ENCODE measurements around the gene SLC45A2.

The SLC45A2 gene

DNA sequence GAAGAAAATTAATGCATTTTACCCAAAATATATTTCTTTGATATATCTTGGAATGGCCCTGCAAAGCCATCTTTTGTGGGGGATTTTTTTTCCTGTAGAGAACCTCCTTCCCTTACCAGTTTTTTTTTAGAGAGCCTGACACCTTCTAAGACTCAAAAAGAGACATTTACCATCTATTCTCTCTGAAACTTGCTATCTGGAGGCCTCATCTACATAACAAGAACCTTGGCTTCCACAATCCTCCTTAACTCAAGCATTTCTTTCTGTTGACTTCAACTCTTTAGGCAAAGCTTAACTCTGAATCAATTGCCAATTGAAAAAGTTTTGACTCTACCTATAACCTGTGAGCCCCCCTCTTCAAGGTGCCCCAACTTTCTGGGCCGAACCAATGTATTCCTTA lies 6.2 kb downstream of the SLC45A2 start:
- TF ChIP-seq, protein P1, sequence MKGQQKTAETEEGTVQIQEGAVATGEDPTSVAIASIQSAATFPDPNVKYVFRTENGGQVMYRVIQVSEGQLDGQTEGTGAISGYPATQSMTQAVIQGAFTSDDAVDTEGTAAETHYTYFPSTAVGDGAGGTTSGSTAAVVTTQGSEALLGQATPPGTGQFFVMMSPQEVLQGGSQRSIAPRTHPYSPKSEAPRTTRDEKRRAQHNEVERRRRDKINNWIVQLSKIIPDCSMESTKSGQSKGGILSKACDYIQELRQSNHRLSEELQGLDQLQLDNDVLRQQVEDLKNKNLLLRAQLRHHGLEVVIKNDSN (IDR thresholded peaks at IDR 0.05) = no peak
- TF ChIP-seq CEBPB (IDR thresholded peaks at IDR 0.05) (no peak), TCF12 (IDR thresholded peaks at IDR 0.05; ENCODE audit: low read depth) (no peak), EGR1 (IDR thresholded peaks at IDR 0.05) (no peak), ZBTB7A (IDR thresholded peaks at IDR 0.05; ENCODE audit: low read depth) (no peak), YY1 (IDR thresholded peaks at IDR 0.05; ENCODE audit: low read depth) (no peak), TAF1 (IDR thresholded peaks at IDR 0.05; ENCODE audit: low read depth) (no peak), FOXM1 (IDR thresholded peaks at IDR 0.05; ENCODE audit: borderline replicate concordance, low read depth) (no peak), RAD21 (IDR thresholded peaks at IDR 0.05; ENCODE audit: low read depth) (no peak), NFIC (IDR thresholded peaks at IDR 0.05) (no peak), EP300 (IDR thresholded peaks at IDR 0.05; ENCODE audit: borderline replicate concordance) (no peak), CREB1 (IDR thresholded peaks at IDR 0.05; ENCODE audit: low read depth) (no peak), TEAD4 (IDR thresholded peaks at IDR 0.05) (no peak)
- TF ChIP-seq, protein P2, sequence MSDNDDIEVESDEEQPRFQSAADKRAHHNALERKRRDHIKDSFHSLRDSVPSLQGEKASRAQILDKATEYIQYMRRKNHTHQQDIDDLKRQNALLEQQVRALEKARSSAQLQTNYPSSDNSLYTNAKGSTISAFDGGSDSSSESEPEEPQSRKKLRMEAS (IDR thresholded peaks at IDR 0.05) = no peak
- TF ChIP-seq, protein P3, sequence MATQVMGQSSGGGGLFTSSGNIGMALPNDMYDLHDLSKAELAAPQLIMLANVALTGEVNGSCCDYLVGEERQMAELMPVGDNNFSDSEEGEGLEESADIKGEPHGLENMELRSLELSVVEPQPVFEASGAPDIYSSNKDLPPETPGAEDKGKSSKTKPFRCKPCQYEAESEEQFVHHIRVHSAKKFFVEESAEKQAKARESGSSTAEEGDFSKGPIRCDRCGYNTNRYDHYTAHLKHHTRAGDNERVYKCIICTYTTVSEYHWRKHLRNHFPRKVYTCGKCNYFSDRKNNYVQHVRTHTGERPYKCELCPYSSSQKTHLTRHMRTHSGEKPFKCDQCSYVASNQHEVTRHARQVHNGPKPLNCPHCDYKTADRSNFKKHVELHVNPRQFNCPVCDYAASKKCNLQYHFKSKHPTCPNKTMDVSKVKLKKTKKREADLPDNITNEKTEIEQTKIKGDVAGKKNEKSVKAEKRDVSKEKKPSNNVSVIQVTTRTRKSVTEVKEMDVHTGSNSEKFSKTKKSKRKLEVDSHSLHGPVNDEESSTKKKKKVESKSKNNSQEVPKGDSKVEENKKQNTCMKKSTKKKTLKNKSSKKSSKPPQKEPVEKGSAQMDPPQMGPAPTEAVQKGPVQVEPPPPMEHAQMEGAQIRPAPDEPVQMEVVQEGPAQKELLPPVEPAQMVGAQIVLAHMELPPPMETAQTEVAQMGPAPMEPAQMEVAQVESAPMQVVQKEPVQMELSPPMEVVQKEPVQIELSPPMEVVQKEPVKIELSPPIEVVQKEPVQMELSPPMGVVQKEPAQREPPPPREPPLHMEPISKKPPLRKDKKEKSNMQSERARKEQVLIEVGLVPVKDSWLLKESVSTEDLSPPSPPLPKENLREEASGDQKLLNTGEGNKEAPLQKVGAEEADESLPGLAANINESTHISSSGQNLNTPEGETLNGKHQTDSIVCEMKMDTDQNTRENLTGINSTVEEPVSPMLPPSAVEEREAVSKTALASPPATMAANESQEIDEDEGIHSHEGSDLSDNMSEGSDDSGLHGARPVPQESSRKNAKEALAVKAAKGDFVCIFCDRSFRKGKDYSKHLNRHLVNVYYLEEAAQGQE (IDR thresholded peaks at IDR 0.05; ENCODE audit: low read depth) = no peak

DNA sequence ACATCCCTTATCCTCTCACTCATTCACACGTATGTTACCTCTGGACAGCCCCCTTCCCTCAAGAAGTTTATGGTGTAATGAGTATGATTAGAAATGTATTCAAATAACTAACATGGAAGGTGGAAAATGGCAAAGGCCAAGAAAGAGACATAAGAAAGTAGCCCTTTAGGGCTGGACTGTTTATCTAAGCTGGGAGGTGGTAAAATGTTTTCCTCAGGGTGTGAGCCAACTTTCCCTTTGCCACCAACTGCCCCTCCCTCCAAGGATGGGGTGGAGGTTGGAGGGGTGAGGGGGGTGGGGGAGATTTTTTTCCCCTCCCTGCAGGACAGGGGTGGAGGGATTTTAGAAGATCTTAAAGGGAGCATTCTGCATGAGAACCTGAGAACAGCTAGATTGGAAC lies 8.2 kb downstream of the SLC45A2 start:
- TF ChIP-seq CREB1 (IDR thresholded peaks at IDR 0.05; ENCODE audit: low read depth) (no peak), RAD21 (IDR thresholded peaks at IDR 0.05; ENCODE audit: low read depth) (no peak), NFIC (IDR thresholded peaks at IDR 0.05) (no peak), TCF12 (IDR thresholded peaks at IDR 0.05; ENCODE audit: low read depth) (no peak), FOXM1 (IDR thresholded peaks at IDR 0.05; ENCODE audit: borderline replicate concordance, low read depth) (no peak), TEAD4 (IDR thresholded peaks at IDR 0.05) (no peak)
- TF ChIP-seq, protein P2 (IDR thresholded peaks at IDR 0.05) = no peak

DNA sequence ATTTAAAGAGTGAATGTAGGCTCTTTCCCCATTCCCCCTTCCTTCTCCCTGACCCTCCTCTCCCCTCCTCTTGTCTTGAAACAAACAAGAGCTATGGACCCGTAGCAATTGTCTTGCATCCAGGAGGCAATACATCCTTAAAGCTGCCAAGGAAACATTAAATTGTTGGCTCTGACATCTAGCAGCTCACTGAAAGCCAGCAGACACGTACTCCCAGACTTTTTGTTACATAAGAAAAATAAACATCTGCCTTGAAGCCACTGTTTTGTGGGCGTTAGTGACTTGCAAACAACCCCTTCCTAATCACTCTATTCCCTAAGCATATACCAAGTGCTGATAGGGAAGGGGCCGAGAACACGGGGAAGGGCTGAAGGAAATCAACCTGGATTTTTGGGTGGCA lies 8.6 kb downstream of the SLC45A2 start:
- no peak for TF ChIP-seq EGR1 (IDR thresholded peaks at IDR 0.05)
- no peak for TF ChIP-seq FOXM1 (IDR thresholded peaks at IDR 0.05; ENCODE audit: borderline replicate concordance, low read depth)
- TF ChIP-seq CEBPB (IDR thresholded peaks at IDR 0.05) = no peak

DNA sequence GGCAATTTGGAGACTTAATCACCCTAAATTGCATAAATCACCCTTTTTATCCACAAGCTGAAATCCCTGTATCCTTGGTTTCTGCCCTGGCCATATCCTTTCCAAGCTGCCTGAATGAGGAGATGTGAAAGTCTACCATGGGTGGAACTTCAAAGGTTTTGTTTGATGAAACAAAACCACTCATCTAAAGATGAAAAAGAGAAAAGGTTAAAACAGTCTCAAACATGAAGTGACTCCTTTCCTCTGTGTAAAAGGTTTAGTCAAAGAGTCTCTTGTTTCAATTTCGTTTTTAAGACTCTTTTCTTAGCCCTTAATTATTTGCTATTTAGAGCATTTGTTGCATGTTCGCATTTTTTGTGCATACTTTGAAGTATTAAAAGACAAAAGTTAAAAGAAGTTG lies 11.2 kb downstream of the SLC45A2 start:
- TF ChIP-seq EGR1 (IDR thresholded peaks at IDR 0.05) (no peak), CEBPB (IDR thresholded peaks at IDR 0.05) (no peak), CREB1 (IDR thresholded peaks at IDR 0.05; ENCODE audit: low read depth) (no peak), EP300 (IDR thresholded peaks at IDR 0.05; ENCODE audit: borderline replicate concordance) (no peak), FOXM1 (IDR thresholded peaks at IDR 0.05; ENCODE audit: borderline replicate concordance, low read depth) (no peak), TAF1 (IDR thresholded peaks at IDR 0.05; ENCODE audit: low read depth) (no peak), ZBTB7A (IDR thresholded peaks at IDR 0.05; ENCODE audit: low read depth) (no peak), RAD21 (IDR thresholded peaks at IDR 0.05; ENCODE audit: low read depth) (no peak), TEAD4 (IDR thresholded peaks at IDR 0.05) (no peak), NFIC (IDR thresholded peaks at IDR 0.05) (no peak), YY1 (IDR thresholded peaks at IDR 0.05; ENCODE audit: low read depth) (no peak), TCF12 (IDR thresholded peaks at IDR 0.05; ENCODE audit: low read depth) (no peak)
- TF ChIP-seq, protein P2 (IDR thresholded peaks at IDR 0.05) = no peak
- TF ChIP-seq, protein P1 (IDR thresholded peaks at IDR 0.05) = no peak
- TF ChIP-seq, protein P3 (IDR thresholded peaks at IDR 0.05; ENCODE audit: low read depth) = no peak

DNA sequence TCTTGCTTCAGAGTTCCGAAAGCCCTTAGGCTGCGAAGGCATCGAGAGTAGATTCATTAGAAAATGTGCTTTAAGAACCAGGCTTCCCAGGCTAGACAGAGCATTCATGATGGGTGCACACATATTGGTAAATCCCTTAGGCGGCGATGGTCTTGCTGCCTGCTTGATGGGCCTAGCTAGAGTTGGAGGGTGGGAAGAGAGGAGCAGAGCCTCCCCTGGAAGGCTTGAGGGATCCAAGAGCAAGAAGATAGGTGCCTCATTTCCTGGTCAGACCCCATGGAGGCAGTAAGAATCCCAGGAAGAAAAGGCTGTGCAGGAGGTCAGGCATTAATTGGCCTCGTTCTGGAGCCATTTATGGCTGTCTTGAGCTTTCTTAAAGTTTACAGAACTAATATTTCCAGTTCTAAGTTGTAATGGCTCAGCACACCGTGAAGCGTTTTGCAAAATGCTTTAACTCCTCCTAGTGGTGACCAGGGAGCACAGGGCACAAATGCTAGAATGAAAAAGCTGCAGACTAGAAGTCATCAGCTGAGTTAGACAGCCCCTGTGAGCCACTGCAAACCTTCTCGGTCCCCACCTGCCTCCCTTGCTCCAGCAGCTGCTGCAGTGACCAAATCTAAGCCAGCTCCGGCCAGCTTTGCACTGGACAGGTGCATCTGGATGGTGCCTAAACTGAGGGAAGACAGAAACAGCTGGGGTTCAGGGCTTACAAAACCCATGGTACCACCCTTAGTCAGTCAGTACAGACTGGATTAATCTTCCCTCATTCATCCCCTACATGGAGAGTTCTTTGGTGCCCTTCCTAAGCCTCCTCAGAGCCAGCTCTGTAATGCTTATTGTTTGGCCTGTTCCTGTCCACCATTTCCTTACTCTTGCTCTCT lies 14.7 kb downstream of the SLC45A2 start:
- no peak for TF ChIP-seq CEBPB (IDR thresholded peaks at IDR 0.05)
- no peak for TF ChIP-seq EGR1 (IDR thresholded peaks at IDR 0.05)
- no peak for TF ChIP-seq TEAD4 (IDR thresholded peaks at IDR 0.05)
- peak; percentile 70 for TF ChIP-seq RAD21 (IDR thresholded peaks at IDR 0.05; ENCODE audit: low read depth)
- TF ChIP-seq, protein P2 (IDR thresholded peaks at IDR 0.05) = no peak
